GM12878 (cell line): ENCODE measurements around the gene TOE1. TPM values are rescaled to one million over a fixed set of nuclear protein-coding genes. Genes with fewer than 3 reads are reported as not detected.
A peak's percentile ranks its signal among the peaks of the same experiment; 100 is the strongest.

ENCODE experiments used
- ATAC-seq: fragments of 200-7000 bp; cut with Tn5 transposase; 3 replicates; pipeline ENCODE4 v1.9.1; 2020; ENCODE audit warnings: mild to moderate bottlenecking, moderate library complexity
- BruUV-seq: library from RNA; stranded (reverse); fragments of 400-500 nt; replicated peaks from 2 replicates; lab custom pipeline; 2021; lab: Mats Ljungman, UMichigan
- CTCF ChIA-PET: fragments of 300-600 bp; sonication (Branson Sonifier 250); formaldehyde crosslinking; extraction: SDS; loops from one replicate; lab custom pipeline; 2021; ENCODE audit warnings: inconsistent platforms; lab: Yijun Ruan, JAX
- POLR2A ChIA-PET: fragments of 350-600 bp; formaldehyde crosslinking; extraction: SDS; loops from one replicate; lab custom pipeline; 2021; ENCODE audit warnings: inconsistent platforms; lab: Charles Lee
- RAD21 ChIA-PET: fragments of 300-600 bp; sonication (Branson Sonifier 250); formaldehyde crosslinking; loops from one replicate; lab custom pipeline; 2023; ENCODE audit warnings: antibody characterized with exemption; ENCODE audit not compliant: unreplicated experiment; lab: Charles Lee
- SMC1A ChIA-PET: fragments of 300-600 bp; sonication (Branson Sonifier 250); formaldehyde crosslinking; loops from one replicate; lab custom pipeline; 2023; ENCODE audit not compliant: unreplicated experiment, uncharacterized antibody; lab: Charles Lee
- DNase-seq: peaks from one replicate; pipeline ENCODE4 v3.0.0-alpha.2; 2011; ENCODE audit warnings: low read depth, low spot score
- FAIRE-seq: peaks from 3 replicates; lab custom pipeline; 2011; peaks lifted over from hg19 to GRCh38; lab: Jason Lieb, UNC
- H2AFZ ChIP-seq: 2 replicates; pipeline ENCODE4 v1.6.0; 2011; ENCODE audit warnings: low read depth, low read length, control low read depth; ENCODE audit not compliant: control insufficient read depth
- H3K27ac ChIP-seq: 2 replicates; pipeline ENCODE4 v1.5.1; 2011; ENCODE audit warnings: control low read depth; ENCODE audit not compliant: control insufficient read depth, insufficient read depth
- H3K27me3 ChIP-seq, 2 experiments: replicated peaks in 1 of 2; 2 replicates each; pipeline versions ENCODE4 v1.6.0 to v1.6.1; 2011; ENCODE audit warnings: low read length in 1 of 2; ENCODE audit not compliant: control insufficient read depth in 2 of 2, insufficient read depth in 2 of 2
- H3K36me3 ChIP-seq, 2 experiments: 2 replicates each; pipeline ENCODE4 v1.5.1; 2011; ENCODE audit warnings: low read length in 1 of 2; ENCODE audit not compliant: control insufficient read depth in 2 of 2, insufficient read depth in 2 of 2
- H3K4me1 ChIP-seq: 2 replicates; pipeline ENCODE4 v1.6.1; 2011; ENCODE audit warnings: mild to moderate bottlenecking, low read length, moderate library complexity, mixed read lengths; ENCODE audit not compliant: control insufficient read depth, insufficient read depth
- H3K4me2 ChIP-seq: 2 replicates; pipeline ENCODE4 v1.6.0; 2011; ENCODE audit warnings: control low read depth; ENCODE audit not compliant: control insufficient read depth, insufficient read depth
- H3K4me3 ChIP-seq: fragments of 200-600 bp; sonication (generic); 2 replicates; pipeline ENCODE4 v1.5.1; 2016
- H3K79me2 ChIP-seq: 2 replicates; pipeline ENCODE4 v1.6.0; 2011; ENCODE audit warnings: low read length; ENCODE audit not compliant: control insufficient read depth, insufficient read depth
- H3K9ac ChIP-seq: 2 replicates; pipeline ENCODE4 v1.8.0; 2011; ENCODE audit warnings: low read length, control low read depth, mixed read lengths; ENCODE audit not compliant: control insufficient read depth, insufficient read depth
- H3K9me3 ChIP-seq: replicated peaks from 3 replicates; pipeline ENCODE4 v1.5.1; 2011; ENCODE audit warnings: mild to moderate bottlenecking, low read length; ENCODE audit not compliant: control insufficient read depth, insufficient read depth
- H4K20me1 ChIP-seq: 2 replicates; pipeline ENCODE4 v1.6.0; 2011; ENCODE audit not compliant: control insufficient read depth, insufficient read depth
- ATF2 ChIP-seq: IDR thresholded peaks from 2 replicates; pipeline ENCODE4 v1.6.1; 2012; ENCODE audit warnings: low read length, inconsistent platforms
- ATF3 ChIP-seq: IDR thresholded peaks from 2 replicates; pipeline ENCODE4 v1.6.1; 2011; ENCODE audit warnings: low read depth, mild to moderate bottlenecking, low read length, moderate library complexity, borderline replicate concordance; ENCODE audit errors: extremely low read depth
- IKZF1 ChIP-seq: fragments of 450-650 bp; conservative IDR thresholded peaks from 2 replicates; pipeline ENCODE4 v1.6.1; 2017; ENCODE audit warnings: antibody characterized with exemption, mild to moderate bottlenecking
- NFIC ChIP-seq: IDR thresholded peaks from 2 replicates; pipeline ENCODE4 v1.6.1; 2012; ENCODE audit warnings: low read depth, mild to moderate bottlenecking, inconsistent platforms, low read length, moderate library complexity
- NFXL1 ChIP-seq: fragments of 450-650 bp; IDR thresholded peaks from 2 replicates; pipeline ENCODE4 v1.6.1; 2017; ENCODE audit warnings: antibody characterized with exemption, mild to moderate bottlenecking, borderline replicate concordance
- NFYA ChIP-seq: IDR thresholded peaks from 2 replicates; pipeline ENCODE4 v1.6.1; 2011; ENCODE audit warnings: low read depth, mild to moderate bottlenecking, low read length, improper control_type of control experiment, borderline replicate concordance
- PAX8 ChIP-seq: fragments of 450-650 bp; IDR thresholded peaks from 2 replicates; pipeline ENCODE4 v1.6.1; 2017; ENCODE audit warnings: mild to moderate bottlenecking, moderate library complexity
- POLR2A ChIP-seq: IDR thresholded peaks from 2 replicates; pipeline ENCODE4 v1.6.1; 2011; ENCODE audit warnings: low read depth, mild to moderate bottlenecking, low read length
- SREBF1 ChIP-seq: IDR thresholded peaks from 2 replicates; pipeline ENCODE4 v1.6.1; 2012; ENCODE audit warnings: mild to moderate bottlenecking, low read length
- WGBS: methylation state at CpG from one replicate; pipeline ENCODE4 v1.1.6; 2016; ENCODE audit warnings: low lambda C conversion rate; ENCODE audit not compliant: insufficient replicate concordance, insufficient coverage; ENCODE audit errors: missing lambda C conversion rate; 5-methylcytosine and 5-hydroxymethylcytosine counted together
- in situ Hi-C: fragments of 300-500 bp; cut with MboI; formaldehyde crosslinking; loops from 9 replicates; pipeline ENCODE4 v1.14.3; 2018; ENCODE audit warnings: mixed read lengths
- intact Hi-C: fragments of 100-400 bp; cut with micrococcal nuclease; formaldehyde crosslinking; loops from one replicate; pipeline ENCODE4 v1.14.2; 2022; ENCODE audit not compliant: unreplicated experiment
- polyA plus RNA-seq, 11 experiments: library from polyadenylated mRNA; depleted of rRNA in 4 of 11; unstranded in 6 of 11; stranded (reverse) in 5 of 11; fragments of >200 nt; fragmentation: Nextera tagmentation in 4 of 11; fragmentation: Illumina TruSeq in 1 of 11; extraction: Ambion mirVana in 4 of 11; extraction: Trizol in 1 of 11; gene quantifications; 1 replicate in 1 of 11; 2 replicates in 10 of 11; pipeline versions ENCODE4 v1.2.1 to v1.2.3, GENCODE V29; 2011 to 2016; ENCODE audit warnings: inconsistent platforms in 2 of 11, missing spikeins in 2 of 11, low read depth in 1 of 11
- total RNA-seq, 4 experiments: library from RNA; depleted of rRNA in 3 of 4; stranded (reverse); fragments of >200 nt in 3 of 4; fragmentation: Illumina TruSeq in 1 of 4; extraction: Trizol in 1 of 4; gene quantifications; 2 replicates each; pipeline versions ENCODE4 v1.2.1 to v1.2.3, GENCODE V29; 2013 to 2021
- TF ChIP-seq, protein P1 (sequence below): IDR thresholded peaks from 2 replicates; pipeline ENCODE4 v1.6.1; 2012; ENCODE audit warnings: mild to moderate bottlenecking, low read depth, low read length
- TF ChIP-seq, protein P2 (sequence below): fragments of 450-650 bp; formaldehyde crosslinking; IDR thresholded peaks from 2 replicates; pipeline ENCODE4 v1.4.0; 2022; ENCODE audit warnings: mild to moderate bottlenecking, moderate library complexity

TOE1 gene
- total and polyA plus RNA-seq, 10 of the 15 experiments (the other 5 are each of a cell fraction or from before 2014, with no cell fraction given) = 22.7 to 38.0 (median 33.3) TPM

- RAD21 ChIA-PET = interaction anchor here (0.6 to 1.8 kb wide), 7 partner anchors 13 to 314 kb away, joined by 3 to 12 read pairs (median 6); partner anchors contain the start of genes MUTYH, TESK2 and TOE1
- Histone ChIP-seq H3K27me3 (no peaks in the 10 kb centered on the region), H3K79me2 (peaks cover 22% of the 10 kb centered on the region)
- TF ChIP-seq ATF2 (no peak), PAX8 (no peak), NFXL1 (no peak), IKZF1 (peak; percentile 57), SREBF1 (no peak), ATF3 (no peak), NFIC (no peak), NFYA (no peak), POLR2A (peak; percentile 91)
- TF ChIP-seq, protein P1, sequence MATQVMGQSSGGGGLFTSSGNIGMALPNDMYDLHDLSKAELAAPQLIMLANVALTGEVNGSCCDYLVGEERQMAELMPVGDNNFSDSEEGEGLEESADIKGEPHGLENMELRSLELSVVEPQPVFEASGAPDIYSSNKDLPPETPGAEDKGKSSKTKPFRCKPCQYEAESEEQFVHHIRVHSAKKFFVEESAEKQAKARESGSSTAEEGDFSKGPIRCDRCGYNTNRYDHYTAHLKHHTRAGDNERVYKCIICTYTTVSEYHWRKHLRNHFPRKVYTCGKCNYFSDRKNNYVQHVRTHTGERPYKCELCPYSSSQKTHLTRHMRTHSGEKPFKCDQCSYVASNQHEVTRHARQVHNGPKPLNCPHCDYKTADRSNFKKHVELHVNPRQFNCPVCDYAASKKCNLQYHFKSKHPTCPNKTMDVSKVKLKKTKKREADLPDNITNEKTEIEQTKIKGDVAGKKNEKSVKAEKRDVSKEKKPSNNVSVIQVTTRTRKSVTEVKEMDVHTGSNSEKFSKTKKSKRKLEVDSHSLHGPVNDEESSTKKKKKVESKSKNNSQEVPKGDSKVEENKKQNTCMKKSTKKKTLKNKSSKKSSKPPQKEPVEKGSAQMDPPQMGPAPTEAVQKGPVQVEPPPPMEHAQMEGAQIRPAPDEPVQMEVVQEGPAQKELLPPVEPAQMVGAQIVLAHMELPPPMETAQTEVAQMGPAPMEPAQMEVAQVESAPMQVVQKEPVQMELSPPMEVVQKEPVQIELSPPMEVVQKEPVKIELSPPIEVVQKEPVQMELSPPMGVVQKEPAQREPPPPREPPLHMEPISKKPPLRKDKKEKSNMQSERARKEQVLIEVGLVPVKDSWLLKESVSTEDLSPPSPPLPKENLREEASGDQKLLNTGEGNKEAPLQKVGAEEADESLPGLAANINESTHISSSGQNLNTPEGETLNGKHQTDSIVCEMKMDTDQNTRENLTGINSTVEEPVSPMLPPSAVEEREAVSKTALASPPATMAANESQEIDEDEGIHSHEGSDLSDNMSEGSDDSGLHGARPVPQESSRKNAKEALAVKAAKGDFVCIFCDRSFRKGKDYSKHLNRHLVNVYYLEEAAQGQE = no peak
- TF ChIP-seq, protein P2, sequence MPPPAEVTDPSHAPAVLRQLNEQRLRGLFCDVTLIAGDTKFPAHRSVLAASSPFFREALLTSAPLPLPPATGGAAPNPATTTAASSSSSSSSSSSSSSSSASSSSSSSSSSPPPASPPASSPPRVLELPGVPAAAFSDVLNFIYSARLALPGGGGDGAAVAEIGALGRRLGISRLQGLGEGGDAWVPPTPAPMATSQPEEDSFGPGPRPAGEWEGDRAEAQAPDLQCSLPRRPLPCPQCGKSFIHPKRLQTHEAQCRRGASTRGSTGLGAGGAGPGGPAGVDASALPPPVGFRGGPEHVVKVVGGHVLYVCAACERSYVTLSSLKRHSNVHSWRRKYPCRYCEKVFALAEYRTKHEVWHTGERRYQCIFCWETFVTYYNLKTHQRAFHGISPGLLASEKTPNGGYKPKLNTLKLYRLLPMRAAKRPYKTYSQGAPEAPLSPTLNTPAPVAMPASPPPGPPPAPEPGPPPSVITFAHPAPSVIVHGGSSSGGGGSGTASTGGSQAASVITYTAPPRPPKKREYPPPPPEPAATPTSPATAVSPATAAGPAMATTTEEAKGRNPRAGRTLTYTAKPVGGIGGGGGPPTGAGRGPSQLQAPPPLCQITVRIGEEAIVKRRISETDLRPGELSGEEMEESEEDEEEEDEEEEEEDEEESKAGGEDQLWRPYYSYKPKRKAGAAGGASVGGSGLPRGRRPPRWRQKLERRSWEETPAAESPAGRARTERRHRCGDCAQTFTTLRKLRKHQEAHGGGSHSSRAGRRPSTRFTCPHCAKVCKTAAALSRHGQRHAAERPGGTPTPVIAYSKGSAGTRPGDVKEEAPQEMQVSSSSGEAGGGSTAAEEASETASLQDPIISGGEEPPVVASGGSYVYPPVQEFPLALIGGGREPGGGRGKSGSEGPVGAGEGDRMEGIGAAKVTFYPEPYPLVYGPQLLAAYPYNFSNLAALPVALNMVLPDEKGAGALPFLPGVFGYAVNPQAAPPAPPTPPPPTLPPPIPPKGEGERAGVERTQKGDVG (CRISPR knock-in tag) = no peak
These were observed 13.0 kb upstream of the TOE1 start, which contains the start of gene HPDL for GRCh38 chr1:45326627-45327623. HPDL (plus strand) TSS chr1:45326895; CDS start chr1:45327149, 254 bp downstream.

More at GRCh38 chr1:45326627-45327623, 13.0 kb upstream of the TOE1 start, which contains the start of gene HPDL:
- peak within 1 kb of the TSS; percentile 81 for H3K9ac ChIP-seq
- ChIA-PET CTCF (interaction anchor here (0.6 to 5.8 kb wide), 6 partner anchors 12 to 165 kb away, joined by 3 to 42 read pairs (median 6); partner anchors contain the start of genes MUTYH, TESK2 and TOE1), SMC1A (interaction anchor here (1.6 to 9.2 kb wide), 4 partner anchors 14 to 166 kb away, joined by 6 to 57 read pairs (median 28); partner anchors contain the start of genes MUTYH and TOE1), POLR2A (interaction anchor here (0.8 to 5.8 kb wide), 3 partner anchors 12 to 23 kb away, joined by 4 to 45 read pairs (median 5); partner anchors contain the start of genes MUTYH and TOE1)
- TSS peak; percentile 90 for BruUV-seq
- no peaks in the 10 kb centered on the region for H4K20me1 ChIP-seq
- peak within 1 kb of the TSS; percentile 80 for H3K27ac ChIP-seq
- H3K4me2 ChIP-seq = peak within 1 kb of the TSS; percentile 94
- peak; percentile 89 for ATAC-seq
- WGBS = 4% methylated on average over 92 of the region's 96 CpGs
- no peak for DNase-seq
- no peaks in the 10 kb centered on the region for H3K9me3 ChIP-seq
- intact Hi-C loops (loop anchor here (1.0 kb wide), 1 partner anchor 23 kb away; no protein-coding TSS in a partner anchor), in situ Hi-C loops (no loop called here)
- peak within 1 kb of the TSS; percentile 76 for H2AFZ ChIP-seq
- FAIRE-seq = no peak
- H3K36me3 ChIP-seq = peaks cover 0 to 3% of the 10 kb centered on the region in 2 experiments; a peak in 2 of 4 replicates
- peaks cover 16% of the 10 kb centered on the region; the same call in 1 of the 2 replicates for H3K4me1 ChIP-seq
- H3K4me3 ChIP-seq = peak within 1 kb of the TSS; percentile 82
